ENCODE results near the gene SAA4. TPM values are rescaled to one million over a fixed set of nuclear protein-coding genes. Genes with fewer than 3 reads are reported as not detected.
"Not testable (repeated sequence)": the region's sequence is repeated elsewhere in the genome, so short reads cannot be mapped to it uniquely, and the experiment has no call there.

Gene SAA4
- total and polyA plus RNA-seq, 8 donors = 3.7 TPM; not detected in 7

DNA sequence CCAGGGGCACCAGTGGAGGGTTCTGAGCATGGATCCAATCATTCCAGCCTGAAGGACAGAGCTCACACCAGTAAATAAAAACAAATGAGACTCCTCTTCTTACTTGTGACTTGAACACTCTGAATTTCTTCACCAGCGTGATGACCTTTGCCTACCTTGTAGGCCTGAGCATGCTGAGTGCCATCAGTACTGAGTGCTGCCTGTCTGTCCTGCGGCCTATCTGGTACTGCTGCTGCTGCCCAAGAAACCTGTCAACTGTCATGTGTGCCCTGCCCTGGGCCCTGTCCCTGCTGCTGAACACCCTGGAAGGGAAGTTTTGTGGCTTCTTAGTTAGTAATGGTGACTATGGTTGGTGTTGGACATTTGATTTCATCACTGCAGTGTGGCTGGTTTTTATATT lies 40.1 kb downstream of the SAA4 start:
- DNase-seq = no peak
- Histone ChIP-seq H3K27ac (no peak overlapping the region), H3K4me1 (no peaks in the 10 kb centered on the region), H3K9me3 (no peaks in the 10 kb centered on the region), H3K27me3 (peaks cover 0 to 18% of the 10 kb centered on the region in 2 donors), H3K36me3 (no peaks in the 10 kb centered on the region), H3K4me3 (no peak overlapping the region)
- no peak for TF ChIP-seq CTCF (IDR thresholded peaks at IDR 0.05)
- ATAC-seq = no peak
- intact Hi-C loops (cut with DNase I) = no loop called here

GRCh38 chr11:18193010-18193409 lies 43.6 kb downstream of the SAA4 start:
- Histone ChIP-seq H3K36me3 (no peaks in the 10 kb centered on the region), H3K4me3 (no peak overlapping the region), H3K9me3 (no peaks in the 10 kb centered on the region), H3K4me1 (no peaks in the 10 kb centered on the region), H3K27ac (no peak overlapping the region), H3K27me3 (peaks cover 0 to 12% of the 10 kb centered on the region in 2 donors)
- ATAC-seq = no peak
- DNase-seq = no peak
- no peak for TF ChIP-seq CTCF (IDR thresholded peaks at IDR 0.05)
- intact Hi-C loops (cut with DNase I) = no loop called here

DNA sequence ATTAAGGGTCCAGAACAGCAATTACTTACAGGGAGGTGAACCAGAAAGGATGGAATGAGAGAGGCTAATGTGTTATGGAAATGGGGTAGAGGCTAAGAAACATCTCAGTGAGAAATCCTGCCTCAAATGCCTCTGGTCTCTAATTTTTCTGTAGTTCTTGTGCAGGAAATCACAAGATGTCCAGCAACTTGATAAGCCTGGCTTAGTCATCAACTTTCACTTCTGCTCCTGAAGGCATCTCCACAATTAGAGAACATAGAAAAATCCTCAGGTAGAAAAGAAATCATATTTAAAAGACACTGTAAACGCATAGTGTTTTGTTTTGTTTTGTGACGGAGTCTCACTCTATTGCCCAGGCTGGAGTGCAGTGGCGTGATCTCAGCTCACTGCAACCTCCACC lies 45.2 kb downstream of the SAA4 start:
- intact Hi-C loops (cut with DNase I) = no loop called here
- ATAC-seq (no peak), DNase-seq (no peak)
- TF ChIP-seq CTCF (IDR thresholded peaks at IDR 0.05) = no peak
- Histone ChIP-seq H3K27ac (no peak overlapping the region), H3K4me1 (no peaks in the 10 kb centered on the region), H3K27me3 (peaks cover 0 to 8% of the 10 kb centered on the region in 2 donors), H3K9me3 (no peaks in the 10 kb centered on the region), H3K36me3 (no peaks in the 10 kb centered on the region), H3K4me3 (no peak overlapping the region)

DNA sequence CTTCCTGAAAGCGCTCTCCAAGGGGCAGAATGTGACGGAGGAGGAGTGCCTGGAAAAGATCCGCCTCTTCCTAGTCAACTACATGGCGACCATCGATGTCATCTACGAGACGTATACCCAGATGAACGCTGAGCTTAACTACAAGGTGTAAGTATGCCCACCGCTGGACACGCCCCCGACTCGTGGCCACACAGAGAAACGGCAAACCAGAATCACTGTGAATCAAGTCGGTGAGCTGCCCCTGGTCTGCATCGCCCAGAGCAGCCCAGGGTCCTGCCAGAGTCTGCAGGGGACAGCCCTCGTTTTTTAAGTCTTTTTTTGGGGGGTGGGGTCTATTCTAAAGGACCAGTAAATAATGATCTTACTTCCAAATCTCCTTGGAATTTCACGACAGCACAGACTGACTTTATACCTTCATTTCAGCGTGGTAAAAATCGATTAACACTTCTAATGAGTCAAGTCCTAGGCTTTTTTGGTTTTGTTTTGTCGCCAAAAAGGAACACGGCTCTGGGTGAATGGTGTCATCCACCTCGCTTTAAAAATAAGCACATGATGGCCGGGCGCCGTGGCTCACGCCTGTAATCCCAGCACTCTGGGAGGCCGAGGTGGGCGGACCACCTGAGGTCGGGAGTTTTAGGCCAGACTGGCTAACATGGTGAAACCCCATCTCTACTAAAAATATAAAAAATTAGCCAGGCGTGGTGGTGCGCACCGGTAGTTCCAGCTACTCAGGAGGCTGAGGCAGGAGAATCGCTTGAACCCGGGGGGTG lies 46.9 kb downstream of the SAA4 start:
- DNase-seq; H3K27ac ChIP-seq; H3K4me1 ChIP-seq; H3K36me3 ChIP-seq; intact Hi-C loops (cut with DNase I); ATAC-seq; H3K4me3 ChIP-seq; H3K9me3 ChIP-seq: not testable (repeated sequence)
- H3K27me3 ChIP-seq = peaks cover 0 to 17% of the 10 kb centered on the region in 2 donors

DNA sequence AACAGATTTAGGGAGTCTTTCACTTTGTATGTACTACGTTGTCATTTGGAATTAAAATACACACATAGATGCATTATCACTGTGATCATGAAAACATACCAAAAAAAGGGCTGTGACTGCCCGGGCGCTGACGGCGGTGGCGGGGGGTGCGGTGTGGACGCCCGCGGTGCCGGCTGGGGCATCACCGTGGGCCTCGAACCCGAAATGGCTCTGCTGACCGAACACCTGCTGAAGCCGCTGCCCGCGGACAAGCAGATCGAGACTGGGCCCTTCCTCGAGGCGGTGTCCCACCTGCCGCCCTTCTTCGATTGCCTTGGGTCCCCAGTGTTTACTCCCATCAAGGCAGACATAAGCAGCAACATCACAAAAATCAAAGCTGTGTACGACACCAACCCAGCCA lies 47.8 kb downstream of the SAA4 start:
- intact Hi-C loops (cut with DNase I) = no loop called here
- H3K27ac ChIP-seq = no peak overlapping the region
- H3K9me3 ChIP-seq = no peaks in the 10 kb centered on the region
- H3K4me3 ChIP-seq = no peak overlapping the region
- no peaks in the 10 kb centered on the region for H3K4me1 ChIP-seq
- peaks cover 0 to 23% of the 10 kb centered on the region in 2 donors for H3K27me3 ChIP-seq
- DNase-seq (no peak), ATAC-seq (no peak)
- no peaks in the 10 kb centered on the region for H3K36me3 ChIP-seq
- no peak for TF ChIP-seq CTCF (IDR thresholded peaks at IDR 0.05)

Other genes starting within 250 kb of the SAA4 start
- 10 to 100 TPM; 25.4 to 26.1 TPM for gene SERGEF, start 223.8 kb downstream of the SAA4 start, total RNA-seq
- 10 to 100 TPM; 16.2 to 21.4 (median 18.9) TPM for gene SERGEF, start 223.8 kb downstream of the SAA4 start, polyA plus RNA-seq (ENCODE audit: insufficient read length in 6 of 6)
- gene TPH1, start 190.5 kb downstream of the SAA4 start, total RNA-seq = under 1 TPM; 0.26 TPM
- 1 to 10 TPM; 1.6 to 3.1 (median 2.4) TPM for gene TPH1, start 190.5 kb downstream of the SAA4 start, polyA plus RNA-seq (ENCODE audit: insufficient read length in 6 of 6)
- gene SAAL1, start 130.7 kb downstream of the SAA4 start, total RNA-seq = 10 to 100 TPM in 1 of 2 donors, 1 to 10 TPM in 1; 9.5 to 13.7 TPM
- gene SAAL1, start 130.7 kb downstream of the SAA4 start, polyA plus RNA-seq (ENCODE audit: insufficient read length in 6 of 6) = 10 to 100 TPM; 33.9 to 48.3 (median 37.5) TPM
- gene MRGPRX3, start 104.2 kb downstream of the SAA4 start, total RNA-seq = under 1 TPM; 0.15 to 0.21 TPM
- not detected for gene MRGPRX3, start 104.2 kb downstream of the SAA4 start, polyA plus RNA-seq (ENCODE audit: insufficient read length in 6 of 6)
- not detected for gene MRGPRX4, start 64.0 kb downstream of the SAA4 start, total RNA-seq
- not detected for gene MRGPRX4, start 64.0 kb downstream of the SAA4 start, polyA plus RNA-seq (ENCODE audit: insufficient read length in 6 of 6)
- 10 to 100 TPM in 1 of 2 donors, under 1 TPM in 1; 0.38 to 92.5 TPM for gene SAA2, start 11.9 kb upstream of the SAA4 start, total RNA-seq
- under 1 TPM in 3 of 6 donors, not detected in 3; 0.20 to 0.23 (median 0.22) TPM for gene SAA2, start 11.9 kb upstream of the SAA4 start, polyA plus RNA-seq (ENCODE audit: insufficient read length in 6 of 6)
- gene SAA1, start 29.5 kb upstream of the SAA4 start, total RNA-seq = 100 to 1,000 TPM in 1 of 2 donors, under 1 TPM in 1; 0.58 to 194 TPM
- not detected for gene SAA1, start 29.5 kb upstream of the SAA4 start, polyA plus RNA-seq (ENCODE audit: insufficient read length in 6 of 6)
- 10 to 100 TPM; 23.8 to 25.3 TPM for gene HPS5, start 85.3 kb upstream of the SAA4 start, total RNA-seq
- 10 to 100 TPM; 19.4 to 25.2 (median 21.4) TPM for gene HPS5, start 85.3 kb upstream of the SAA4 start, polyA plus RNA-seq (ENCODE audit: insufficient read length in 6 of 6)
- 10 to 100 TPM; 30.6 to 41.3 TPM for gene GTF2H1, start 85.8 kb upstream of the SAA4 start, total RNA-seq
- 10 to 100 TPM; 58.8 to 73.3 (median 65.0) TPM for gene GTF2H1, start 85.8 kb upstream of the SAA4 start, polyA plus RNA-seq (ENCODE audit: insufficient read length in 6 of 6)
- 100 to 1,000 TPM; 288 to 550 TPM for gene LDHA, start 157.8 kb upstream of the SAA4 start, total RNA-seq
- 100 to 1,000 TPM; 283 to 453 (median 386) TPM for gene LDHA, start 157.8 kb upstream of the SAA4 start, polyA plus RNA-seq (ENCODE audit: insufficient read length in 6 of 6)
- gene LDHC, start 175.5 kb upstream of the SAA4 start, total RNA-seq = under 1 TPM in 1 of 2 donors, not detected in 1; 0.82 TPM
- 1 to 10 TPM in 2 of 6 donors, under 1 TPM in 2, not detected in 2; 0.16 to 1.5 (median 0.69) TPM for gene LDHC, start 175.5 kb upstream of the SAA4 start, polyA plus RNA-seq (ENCODE audit: insufficient read length in 6 of 6)
- not detected for gene LDHAL6A, start 219.1 kb upstream of the SAA4 start, total RNA-seq
- gene LDHAL6A, start 219.1 kb upstream of the SAA4 start, polyA plus RNA-seq (ENCODE audit: insufficient read length in 6 of 6) = under 1 TPM; 0.51 to 0.94 (median 0.69) TPM